Measurements from ENCODE around the gene TBCD.

The TBCD gene

DNA sequence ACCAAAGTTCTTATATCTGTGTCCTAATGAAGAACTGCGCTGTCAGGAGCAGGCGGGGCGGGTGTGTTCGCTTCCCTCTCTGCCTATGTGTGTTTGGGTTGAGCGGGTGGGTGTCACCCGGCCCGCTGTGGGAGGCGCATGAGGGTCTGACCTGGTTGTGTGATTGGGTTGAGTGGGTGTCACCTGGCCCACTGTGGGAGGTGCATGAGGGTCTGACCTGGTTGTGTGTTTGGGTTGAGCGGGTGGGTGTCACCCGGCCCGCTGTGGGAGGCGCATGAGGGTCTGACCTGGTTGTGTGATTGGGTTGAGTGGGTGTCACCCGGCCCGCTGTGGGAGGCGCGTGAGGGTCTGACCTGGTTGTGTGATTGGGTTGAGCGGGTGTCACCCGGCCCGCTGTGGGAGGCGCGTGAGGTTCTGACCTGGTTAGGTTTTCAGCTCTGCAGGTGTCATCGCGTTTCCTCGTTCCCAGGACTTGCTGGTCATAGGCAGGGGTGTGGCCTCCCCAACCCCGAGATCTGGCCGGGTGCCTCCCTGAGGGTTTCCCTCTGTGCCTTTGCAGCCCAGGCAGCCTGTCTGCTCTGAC lies 157.5 kb downstream of the TBCD start:
- DNase-seq = peak; percentile 30

DNA sequence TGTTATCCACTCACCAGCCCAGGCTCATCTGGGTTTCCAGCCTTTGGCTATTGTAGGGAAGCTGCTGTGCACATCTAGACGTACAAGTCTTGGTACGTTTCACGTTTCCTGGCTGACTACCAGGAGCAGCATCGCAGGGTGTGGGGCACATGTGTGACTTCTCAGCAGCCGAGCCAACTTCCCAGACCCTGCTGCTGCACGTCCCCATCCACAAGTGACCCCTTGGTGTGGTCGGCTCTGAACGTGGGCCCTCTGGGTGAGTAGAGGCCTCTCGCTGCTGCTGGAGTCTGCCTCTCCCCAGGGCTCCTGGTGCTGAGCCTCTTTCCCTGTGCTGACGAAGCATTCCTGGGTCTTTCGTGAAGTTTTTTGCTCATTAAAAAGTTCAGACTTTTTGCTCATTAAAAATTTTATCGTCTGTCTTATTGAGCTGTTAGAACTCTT lies 158.2 kb downstream of the TBCD start:
- no peak for DNase-seq

DNA sequence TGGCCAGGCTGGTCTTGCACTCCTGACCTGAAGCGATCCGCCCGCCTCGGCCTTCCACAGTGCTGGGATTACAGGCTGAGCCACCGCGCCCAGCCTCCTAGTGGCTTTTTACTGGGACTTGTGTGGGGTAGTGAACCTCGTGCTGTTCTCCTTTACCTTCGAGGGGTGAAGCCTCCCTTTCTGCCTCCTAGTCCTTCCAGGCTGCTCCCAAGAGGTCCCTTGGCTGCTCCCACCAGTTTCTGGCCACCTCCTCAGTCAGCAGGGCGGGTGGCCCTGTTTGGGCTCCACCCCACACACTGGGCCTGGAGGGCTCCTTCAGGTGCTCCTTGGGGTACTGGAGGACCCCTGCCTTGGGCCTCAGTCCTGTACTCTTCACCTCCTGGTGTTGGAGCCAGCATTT lies 158.9 kb downstream of the TBCD start:
- no peak for DNase-seq

GRCh38 chr17:82911822-82912221 lies 160.0 kb downstream of the TBCD start:
- DNase-seq = no peak

DNA sequence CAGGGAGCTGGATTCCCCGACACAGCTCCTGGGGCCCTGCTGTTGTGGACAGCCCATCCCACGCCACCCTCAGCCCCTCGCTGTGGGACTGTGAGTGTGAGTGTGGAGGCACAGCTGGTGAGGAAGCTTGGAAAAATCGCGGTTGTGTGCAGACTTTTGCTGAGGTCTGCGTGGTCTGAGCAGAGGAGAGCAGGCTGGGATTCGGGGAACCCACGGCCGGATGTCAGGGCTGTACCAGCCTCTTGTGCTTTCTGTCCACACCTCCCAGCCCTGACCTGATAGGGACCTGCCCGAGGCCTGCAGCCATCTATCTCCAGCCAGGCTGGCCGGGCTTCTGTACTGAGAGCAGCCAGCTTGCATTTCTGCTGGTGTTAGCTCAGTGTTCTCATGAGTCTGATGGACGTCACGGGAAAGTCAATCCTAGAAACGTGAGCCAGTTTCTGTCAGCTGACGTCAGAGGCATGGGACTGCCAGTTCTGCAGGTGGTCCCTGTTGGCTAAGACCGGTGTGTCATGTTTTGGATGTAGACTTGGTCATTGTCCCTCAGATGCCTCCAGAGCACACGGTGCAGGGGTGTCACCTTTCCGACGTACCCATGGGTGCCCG lies 160.7 kb downstream of the TBCD start:
- DNase-seq = no peak

GRCh38 chr17:82913304-82914043 lies 161.6 kb downstream of the TBCD start:
- DNase-seq = no peak

DNA sequence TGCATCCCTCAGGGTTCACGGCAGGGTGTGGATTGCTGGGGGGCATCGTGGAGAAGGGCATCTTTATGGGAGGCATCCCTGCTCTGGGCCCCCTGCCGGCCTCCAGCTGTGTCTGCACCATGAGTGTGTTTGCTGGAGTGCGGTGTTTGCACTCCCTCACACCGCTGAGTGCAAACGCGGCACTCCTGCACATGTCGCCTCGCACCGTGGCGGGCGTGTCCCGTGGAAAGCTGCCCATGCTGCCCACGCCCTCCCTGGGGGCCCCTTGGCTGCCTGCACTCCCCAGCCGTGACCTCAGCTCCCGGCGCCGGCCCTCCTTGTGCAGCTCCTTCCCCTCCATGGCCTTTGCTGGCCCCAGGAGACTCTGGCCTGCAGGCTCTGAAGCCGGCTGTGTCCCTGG lies 162.5 kb downstream of the TBCD start:
- no peak for DNase-seq

GRCh38 chr17:82915010-82915756 lies 163.3 kb downstream of the TBCD start:
- DNase-seq = no peak

- no peak for DNase-seq
These were observed 163.8 kb downstream of the TBCD start for GRCh38 chr17:82915757-82916027.

DNA sequence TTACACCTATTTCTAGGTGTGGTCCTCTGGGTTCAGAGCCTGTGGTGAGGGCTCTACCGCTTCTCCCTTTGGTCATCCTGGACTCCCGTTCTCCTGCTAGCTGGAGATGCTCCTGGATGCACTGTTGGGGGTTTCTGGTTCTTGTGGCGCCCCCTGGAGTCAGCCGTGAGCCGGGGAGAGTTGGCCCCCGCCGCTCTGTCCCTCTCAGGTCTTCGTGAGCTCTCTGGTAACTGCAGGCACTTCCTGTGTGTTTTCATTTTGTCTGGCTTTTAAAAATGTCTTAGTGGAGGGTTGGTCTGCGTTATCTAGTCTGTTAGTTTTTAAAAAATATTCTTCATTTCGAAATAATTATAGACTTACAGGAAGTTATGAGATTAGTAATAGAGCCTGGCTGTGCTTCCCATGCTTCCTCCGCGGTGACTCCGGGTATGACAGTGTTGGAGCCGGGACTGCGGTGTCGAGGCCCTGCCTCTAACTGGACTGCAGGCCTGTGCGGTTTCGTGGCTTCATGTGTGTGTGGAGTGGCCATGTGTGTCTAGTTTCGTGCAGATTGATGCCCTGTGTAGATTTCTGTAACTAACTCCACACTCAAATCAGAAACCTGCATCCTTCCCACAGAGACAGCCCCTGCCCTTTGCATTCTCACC lies 166.0 kb downstream of the TBCD start:
- peak; percentile 46 for DNase-seq

- no peak for DNase-seq
These were observed 166.6 kb downstream of the TBCD start for GRCh38 chr17:82918508-82918907.

DNA sequence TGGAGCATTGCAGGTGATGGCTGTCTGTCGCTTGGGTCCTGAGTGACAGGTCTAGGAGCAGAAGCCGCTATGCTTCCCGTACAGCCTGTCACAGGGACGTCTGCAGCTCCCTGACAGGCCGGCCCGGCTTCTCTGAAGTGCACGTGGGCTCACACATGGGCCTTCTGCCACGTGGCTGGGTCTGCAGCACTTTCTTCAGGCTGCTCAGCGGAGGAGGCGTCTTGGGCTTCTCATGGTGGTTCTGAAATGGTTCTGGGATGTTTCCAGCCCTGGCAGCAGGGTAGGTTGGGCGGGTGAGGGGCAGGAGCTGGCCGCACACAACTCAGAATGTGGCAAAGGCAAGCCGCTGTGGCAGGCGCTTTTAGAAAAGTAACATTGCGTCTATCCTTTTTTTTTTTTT lies 168.3 kb downstream of the TBCD start:
- no peak for DNase-seq

GRCh38 chr17:82920715-82921114 lies 168.8 kb downstream of the TBCD start:
- no peak for DNase-seq

DNA sequence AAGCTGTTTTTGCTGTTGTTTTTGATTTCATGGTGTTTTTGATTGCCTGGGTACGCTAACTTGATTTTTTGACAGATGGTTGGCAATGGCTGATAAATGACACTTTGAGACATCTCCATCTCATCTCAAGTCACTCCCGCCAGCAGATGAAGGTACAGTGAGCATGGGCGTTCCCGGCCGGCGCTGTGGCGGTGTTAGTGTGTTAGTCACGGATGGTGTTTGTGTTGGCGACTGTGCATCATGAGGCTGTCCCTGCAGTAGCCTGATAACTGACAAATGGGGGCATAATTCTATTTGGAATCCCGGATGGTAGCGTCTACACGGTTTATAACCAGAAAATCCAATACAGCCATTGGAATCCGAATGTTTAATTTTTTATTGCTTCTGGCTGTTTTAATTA lies 169.6 kb downstream of the TBCD start:
- DNase-seq = no peak

DNA sequence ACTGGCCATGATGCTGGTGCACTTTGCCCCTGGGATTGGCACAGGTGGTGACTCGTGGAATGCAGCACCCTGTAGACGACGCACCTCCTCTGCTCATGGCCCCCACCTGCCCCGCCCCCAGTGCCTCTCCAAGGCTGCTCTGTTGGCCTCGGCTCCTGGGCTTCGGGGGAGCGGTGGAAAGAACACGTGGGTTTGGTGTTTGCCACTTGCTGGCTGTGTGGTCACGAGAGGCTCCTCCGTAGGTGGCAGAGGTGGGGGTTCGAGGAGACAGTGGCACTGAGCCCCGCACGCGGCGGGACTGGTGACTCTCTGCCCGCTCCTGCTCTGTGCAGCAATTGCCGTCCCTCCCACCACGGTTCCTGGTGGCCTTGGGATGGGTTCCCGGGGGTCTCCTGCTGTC lies 170.8 kb downstream of the TBCD start:
- no peak for DNase-seq

GRCh38 chr17:82923366-82924113 lies 171.7 kb downstream of the TBCD start:
- no peak for DNase-seq

GRCh38 chr17:82924214-82924613 lies 172.3 kb downstream of the TBCD start:
- DNase-seq = no peak

GRCh38 chr17:82924812-82925211 lies 172.9 kb downstream of the TBCD start:
- no peak for DNase-seq

GRCh38 chr17:82925336-82925735 lies 173.5 kb downstream of the TBCD start:
- DNase-seq = no peak

DNA sequence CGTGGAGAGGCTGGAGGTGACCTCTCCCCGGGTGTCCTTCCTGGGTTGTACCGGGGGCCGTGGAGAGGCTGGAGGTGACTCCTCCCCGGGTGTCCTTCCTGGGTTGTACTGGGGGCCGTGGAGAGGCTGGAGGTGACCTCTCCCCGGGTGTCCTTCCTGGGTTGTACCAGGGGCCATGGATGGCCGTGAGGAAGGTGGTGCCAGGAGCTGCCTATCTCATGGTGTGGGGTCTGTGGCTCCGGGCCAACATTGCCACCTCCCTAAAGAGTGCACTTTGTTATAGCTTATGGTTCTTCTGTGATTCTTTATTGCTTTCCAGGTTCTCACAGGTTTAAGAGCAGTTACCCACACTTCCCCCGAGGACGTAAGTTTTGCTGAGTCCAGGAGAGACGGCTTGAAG lies 174.2 kb downstream of the TBCD start:
- DNase-seq = no peak

DNA sequence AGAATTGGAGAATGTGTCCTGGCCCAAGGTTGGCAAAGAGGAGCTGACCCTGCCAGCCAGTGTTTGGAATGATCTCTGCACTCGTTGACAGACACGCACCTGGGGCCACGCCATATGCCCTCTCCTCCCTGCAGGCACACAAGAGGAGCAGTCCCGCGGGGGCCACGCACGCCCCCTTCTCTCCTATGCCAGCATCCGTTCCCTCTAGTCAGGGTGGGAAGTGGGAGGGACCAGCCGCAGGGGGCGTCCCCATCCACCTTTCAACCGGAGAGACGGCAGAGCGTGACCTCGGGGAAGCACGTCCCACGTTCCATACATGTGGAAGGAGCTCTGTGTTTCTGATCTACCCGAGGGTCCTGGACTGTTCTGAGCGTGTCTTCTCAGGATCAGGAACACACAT lies 174.9 kb downstream of the TBCD start:
- no peak for DNase-seq

DNA sequence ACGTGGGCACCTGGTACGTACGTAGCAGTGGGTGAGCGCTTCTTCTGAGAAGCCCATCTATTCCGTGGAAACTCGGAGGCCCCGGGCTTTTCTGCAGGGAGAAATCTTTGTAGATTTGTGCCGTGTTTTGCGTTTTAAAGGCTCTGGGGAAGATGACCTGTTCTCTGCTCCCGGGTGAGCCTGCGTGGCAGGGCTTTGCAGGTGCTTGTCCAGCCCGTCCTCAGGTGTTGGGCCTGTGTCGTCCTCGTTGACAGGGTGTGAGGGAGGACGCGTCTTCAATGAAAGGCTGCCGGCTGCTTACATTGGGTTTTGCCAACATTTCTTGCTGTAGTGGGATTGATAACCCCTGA lies 175.4 kb downstream of the TBCD start:
- no peak for DNase-seq

All from activated CD4-positive, alpha-beta T cell treated with anti-CD3 and anti-CD28 coated beads for 48 hours (primary cell).